SK-N-SH treated with all-trans-retinoic acid at 6 μM for 48 hours (cell line): ENCODE measurements around the gene ETV6.

Experiments used
- ATAC-seq: fragments of 200-7000 bp; cut with Tn5 transposase; 3 replicates; pipeline ENCODE4 v1.9.1; 2020; ENCODE audit warnings: mild to moderate bottlenecking, moderate library complexity
- ARNTL ChIP-seq: fragments of 450-650 bp; formaldehyde crosslinking; IDR thresholded peaks from 2 replicates; pipeline ENCODE4 v1.5.0; 2020; ENCODE audit warnings: low read depth, mild to moderate bottlenecking, moderate library complexity, borderline replicate concordance
- BACH2 ChIP-seq: fragments of 250-450 bp; sonication (Bioruptor Pico); IDR thresholded peaks from 2 replicates; pipeline ENCODE4 v1.9.0; 2021; ENCODE audit warnings: mild to moderate bottlenecking, borderline replicate concordance
- CSDC2 ChIP-seq: fragments of 250-450 bp; sonication (Bioruptor Pico); IDR thresholded peaks from 2 replicates; pipeline ENCODE4 v1.5.0; 2020; ENCODE audit warnings: mild to moderate bottlenecking, moderate library complexity
- GLIS3 ChIP-seq: fragments of 250-450 bp; sonication (Bioruptor Pico); IDR thresholded peaks from 2 replicates; pipeline ENCODE4 v1.5.0; 2020; ENCODE audit warnings: mild to moderate bottlenecking, moderate library complexity
- ISL1 ChIP-seq: fragments of 250-450 bp; sonication (Bioruptor Pico); IDR thresholded peaks from 2 replicates; pipeline ENCODE4 v2.1.2; 2022; ENCODE audit warnings: mild to moderate bottlenecking, moderate library complexity
- OSR1 ChIP-seq: fragments of 250-450 bp; sonication (Bioruptor Pico); IDR thresholded peaks from 2 replicates; pipeline ENCODE4 v1.8.0; 2022; ENCODE audit warnings: moderate library complexity, mild to moderate bottlenecking, inconsistent platforms
- PPARA ChIP-seq: fragments of 250-450 bp; sonication (Bioruptor Pico); IDR thresholded peaks from 2 replicates; pipeline ENCODE4 v1.5.0; 2020; ENCODE audit warnings: mild to moderate bottlenecking, borderline replicate concordance
- RARB ChIP-seq: fragments of 250-450 bp; sonication (Bioruptor Pico); IDR thresholded peaks from 2 replicates; pipeline ENCODE4 v1.8.0; 2021; ENCODE audit warnings: mild to moderate bottlenecking, moderate library complexity
- SNAI2 ChIP-seq: fragments of 250-450 bp; sonication (Bioruptor Pico); IDR thresholded peaks from 2 replicates; pipeline ENCODE4 v1.5.0; 2020; ENCODE audit warnings: mild to moderate bottlenecking, moderate library complexity
- TCF4 ChIP-seq: fragments of 250-450 bp; sonication (Bioruptor Pico); IDR thresholded peaks from 2 replicates; pipeline ENCODE4 v1.8.0; 2021; ENCODE audit warnings: mild to moderate bottlenecking, moderate library complexity, borderline replicate concordance
- TOX ChIP-seq: fragments of 250-450 bp; sonication (Bioruptor Pico); IDR thresholded peaks from 2 replicates; pipeline ENCODE4 v1.8.0; 2021; ENCODE audit warnings: mild to moderate bottlenecking, moderate library complexity, borderline replicate concordance
- ZFP3 ChIP-seq: fragments of 250-450 bp; sonication (Bioruptor Pico); IDR thresholded peaks from 2 replicates; pipeline ENCODE4 v1.5.0; 2020; ENCODE audit warnings: mild to moderate bottlenecking, moderate library complexity
- ZFP30 ChIP-seq: fragments of 450-650 bp; formaldehyde crosslinking; IDR thresholded peaks from 2 replicates; pipeline ENCODE4 v1.5.0; 2022; ENCODE audit warnings: mild to moderate bottlenecking, moderate library complexity
- ZNF565 ChIP-seq: fragments of 450-650 bp; formaldehyde crosslinking; conservative IDR thresholded peaks from 2 replicates; pipeline ENCODE4 v1.5.0; 2020; ENCODE audit warnings: low read depth, mild to moderate bottlenecking, moderate library complexity
- ZNF70 ChIP-seq: fragments of 450-650 bp; formaldehyde crosslinking; IDR thresholded peaks from 2 replicates; pipeline ENCODE4 v1.5.0; 2020; ENCODE audit warnings: mild to moderate bottlenecking, moderate library complexity
- ZNF8 ChIP-seq: fragments of 450-650 bp; formaldehyde crosslinking; IDR thresholded peaks from 2 replicates; pipeline ENCODE4 v1.5.0; 2020; ENCODE audit warnings: mild to moderate bottlenecking, moderate library complexity
- TF ChIP-seq, protein P1 (sequence below): fragments of 250-450 bp; sonication (Bioruptor Pico); IDR thresholded peaks from 2 replicates; pipeline ENCODE4 v1.8.0; 2021; ENCODE audit warnings: low read depth, mild to moderate bottlenecking, moderate library complexity, borderline replicate concordance
- TF ChIP-seq, protein P2 (sequence below): fragments of 250-450 bp; sonication (Bioruptor Pico); IDR thresholded peaks from 2 replicates; pipeline ENCODE4 v1.8.0; 2020; ENCODE audit warnings: mild to moderate bottlenecking, moderate library complexity, borderline replicate concordance
- TF ChIP-seq, protein P3 (sequence below): fragments of 250-450 bp; sonication (Bioruptor Pico); IDR thresholded peaks from 2 replicates; pipeline ENCODE4 v1.5.0; 2020; ENCODE audit warnings: mild to moderate bottlenecking, moderate library complexity
- TF ChIP-seq, protein P4 (sequence below): fragments of 250-450 bp; sonication (Bioruptor Pico); IDR thresholded peaks from 2 replicates; pipeline ENCODE4 v1.5.1; 2020; ENCODE audit warnings: low read depth, mild to moderate bottlenecking, moderate library complexity
- TF ChIP-seq, protein P5 (sequence below): fragments of 250-450 bp; sonication (Bioruptor Pico); IDR thresholded peaks from 2 replicates; pipeline ENCODE4 v1.5.1; 2021; ENCODE audit warnings: mild to moderate bottlenecking, moderate library complexity

The ETV6 gene

GRCh38 chr12:11905534-11905933 lies 256.1 kb downstream of the ETV6 start (continued):
- TF ChIP-seq, protein P1, sequence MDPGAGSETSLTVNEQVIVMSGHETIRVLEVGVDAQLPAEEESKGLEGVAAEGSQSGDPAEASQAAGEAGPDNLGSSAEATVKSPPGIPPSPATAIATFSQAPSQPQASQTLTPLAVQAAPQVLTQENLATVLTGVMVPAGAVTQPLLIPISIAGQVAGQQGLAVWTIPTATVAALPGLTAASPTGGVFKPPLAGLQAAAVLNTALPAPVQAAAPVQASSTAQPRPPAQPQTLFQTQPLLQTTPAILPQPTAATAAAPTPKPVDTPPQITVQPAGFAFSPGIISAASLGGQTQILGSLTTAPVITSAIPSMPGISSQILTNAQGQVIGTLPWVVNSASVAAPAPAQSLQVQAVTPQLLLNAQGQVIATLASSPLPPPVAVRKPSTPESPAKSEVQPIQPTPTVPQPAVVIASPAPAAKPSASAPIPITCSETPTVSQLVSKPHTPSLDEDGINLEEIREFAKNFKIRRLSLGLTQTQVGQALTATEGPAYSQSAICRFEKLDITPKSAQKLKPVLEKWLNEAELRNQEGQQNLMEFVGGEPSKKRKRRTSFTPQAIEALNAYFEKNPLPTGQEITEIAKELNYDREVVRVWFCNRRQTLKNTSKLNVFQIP = no peak
- TF ChIP-seq ZFP30 (CRISPR knock-in tag) (no peak), BACH2 (no peak), CSDC2 (CRISPR knock-in tag) (no peak), RARB (CRISPR knock-in tag) (no peak), ZNF8 (CRISPR knock-in tag) (no peak), ISL1 (CRISPR knock-in tag) (no peak), ZNF70 (CRISPR knock-in tag) (no peak)

DNA sequence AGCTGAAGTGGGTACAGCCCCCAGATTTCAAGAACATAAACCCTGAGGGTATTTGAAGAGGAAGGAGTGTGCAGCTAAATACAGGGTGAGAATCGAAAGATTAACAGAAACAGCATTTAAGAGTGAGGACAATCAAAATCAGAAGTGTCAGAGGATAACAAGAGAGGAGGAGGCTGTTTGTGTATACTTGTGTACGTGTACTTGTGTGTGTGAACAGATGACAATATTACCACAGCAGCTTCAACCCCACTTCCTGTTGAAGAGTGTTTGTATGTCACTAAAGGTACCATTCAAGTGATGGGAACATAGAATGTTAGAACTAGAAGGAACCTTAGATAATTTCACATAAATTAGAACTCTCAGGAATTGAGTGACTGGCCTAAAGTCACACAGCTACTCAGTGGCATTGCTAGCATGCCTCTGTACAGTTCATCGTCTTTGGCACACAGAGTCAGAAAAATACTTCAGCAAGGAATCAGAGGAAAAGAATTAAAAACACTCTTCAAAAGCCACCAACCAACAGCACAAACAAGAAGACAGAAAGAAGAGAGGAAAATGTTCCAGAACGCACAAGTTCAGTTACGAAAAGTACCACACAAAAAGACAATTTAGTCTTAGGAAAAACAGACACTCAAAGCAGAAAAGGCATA lies 256.9 kb downstream of the ETV6 start:
- ATAC-seq = no peak
- TF ChIP-seq, protein P1 = no peak
- TF ChIP-seq ZNF565 (CRISPR knock-in tag) = no peak
- TF ChIP-seq ZNF70 (CRISPR knock-in tag) = no peak
- no peak for TF ChIP-seq PPARA (CRISPR knock-in tag)
- no peak for TF ChIP-seq TCF4 (CRISPR knock-in tag)
- TF ChIP-seq, protein P2, sequence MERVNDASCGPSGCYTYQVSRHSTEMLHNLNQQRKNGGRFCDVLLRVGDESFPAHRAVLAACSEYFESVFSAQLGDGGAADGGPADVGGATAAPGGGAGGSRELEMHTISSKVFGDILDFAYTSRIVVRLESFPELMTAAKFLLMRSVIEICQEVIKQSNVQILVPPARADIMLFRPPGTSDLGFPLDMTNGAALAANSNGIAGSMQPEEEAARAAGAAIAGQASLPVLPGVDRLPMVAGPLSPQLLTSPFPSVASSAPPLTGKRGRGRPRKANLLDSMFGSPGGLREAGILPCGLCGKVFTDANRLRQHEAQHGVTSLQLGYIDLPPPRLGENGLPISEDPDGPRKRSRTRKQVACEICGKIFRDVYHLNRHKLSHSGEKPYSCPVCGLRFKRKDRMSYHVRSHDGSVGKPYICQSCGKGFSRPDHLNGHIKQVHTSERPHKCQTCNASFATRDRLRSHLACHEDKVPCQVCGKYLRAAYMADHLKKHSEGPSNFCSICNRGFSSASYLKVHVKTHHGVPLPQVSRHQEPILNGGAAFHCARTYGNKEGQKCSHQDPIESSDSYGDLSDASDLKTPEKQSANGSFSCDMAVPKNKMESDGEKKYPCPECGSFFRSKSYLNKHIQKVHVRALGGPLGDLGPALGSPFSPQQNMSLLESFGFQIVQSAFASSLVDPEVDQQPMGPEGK = no peak
- no peak for TF ChIP-seq RARB (CRISPR knock-in tag)
- TF ChIP-seq ARNTL = no peak
- no peak for TF ChIP-seq BACH2
- TF ChIP-seq ISL1 (CRISPR knock-in tag) = no peak
- TF ChIP-seq OSR1 (CRISPR knock-in tag) = no peak
- no peak for TF ChIP-seq GLIS3
- no peak for TF ChIP-seq ZNF8 (CRISPR knock-in tag)
- TF ChIP-seq ZFP3 (CRISPR knock-in tag) = no peak
- no peak for TF ChIP-seq SNAI2
- TF ChIP-seq TOX (CRISPR knock-in tag) = no peak
- TF ChIP-seq, protein P3, sequence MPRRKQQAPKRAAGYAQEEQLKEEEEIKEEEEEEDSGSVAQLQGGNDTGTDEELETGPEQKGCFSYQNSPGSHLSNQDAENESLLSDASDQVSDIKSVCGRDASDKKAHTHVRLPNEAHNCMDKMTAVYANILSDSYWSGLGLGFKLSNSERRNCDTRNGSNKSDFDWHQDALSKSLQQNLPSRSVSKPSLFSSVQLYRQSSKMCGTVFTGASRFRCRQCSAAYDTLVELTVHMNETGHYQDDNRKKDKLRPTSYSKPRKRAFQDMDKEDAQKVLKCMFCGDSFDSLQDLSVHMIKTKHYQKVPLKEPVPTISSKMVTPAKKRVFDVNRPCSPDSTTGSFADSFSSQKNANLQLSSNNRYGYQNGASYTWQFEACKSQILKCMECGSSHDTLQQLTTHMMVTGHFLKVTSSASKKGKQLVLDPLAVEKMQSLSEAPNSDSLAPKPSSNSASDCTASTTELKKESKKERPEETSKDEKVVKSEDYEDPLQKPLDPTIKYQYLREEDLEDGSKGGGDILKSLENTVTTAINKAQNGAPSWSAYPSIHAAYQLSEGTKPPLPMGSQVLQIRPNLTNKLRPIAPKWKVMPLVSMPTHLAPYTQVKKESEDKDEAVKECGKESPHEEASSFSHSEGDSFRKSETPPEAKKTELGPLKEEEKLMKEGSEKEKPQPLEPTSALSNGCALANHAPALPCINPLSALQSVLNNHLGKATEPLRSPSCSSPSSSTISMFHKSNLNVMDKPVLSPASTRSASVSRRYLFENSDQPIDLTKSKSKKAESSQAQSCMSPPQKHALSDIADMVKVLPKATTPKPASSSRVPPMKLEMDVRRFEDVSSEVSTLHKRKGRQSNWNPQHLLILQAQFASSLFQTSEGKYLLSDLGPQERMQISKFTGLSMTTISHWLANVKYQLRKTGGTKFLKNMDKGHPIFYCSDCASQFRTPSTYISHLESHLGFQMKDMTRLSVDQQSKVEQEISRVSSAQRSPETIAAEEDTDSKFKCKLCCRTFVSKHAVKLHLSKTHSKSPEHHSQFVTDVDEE (CRISPR knock-in tag) = no peak
- TF ChIP-seq, protein P4, sequence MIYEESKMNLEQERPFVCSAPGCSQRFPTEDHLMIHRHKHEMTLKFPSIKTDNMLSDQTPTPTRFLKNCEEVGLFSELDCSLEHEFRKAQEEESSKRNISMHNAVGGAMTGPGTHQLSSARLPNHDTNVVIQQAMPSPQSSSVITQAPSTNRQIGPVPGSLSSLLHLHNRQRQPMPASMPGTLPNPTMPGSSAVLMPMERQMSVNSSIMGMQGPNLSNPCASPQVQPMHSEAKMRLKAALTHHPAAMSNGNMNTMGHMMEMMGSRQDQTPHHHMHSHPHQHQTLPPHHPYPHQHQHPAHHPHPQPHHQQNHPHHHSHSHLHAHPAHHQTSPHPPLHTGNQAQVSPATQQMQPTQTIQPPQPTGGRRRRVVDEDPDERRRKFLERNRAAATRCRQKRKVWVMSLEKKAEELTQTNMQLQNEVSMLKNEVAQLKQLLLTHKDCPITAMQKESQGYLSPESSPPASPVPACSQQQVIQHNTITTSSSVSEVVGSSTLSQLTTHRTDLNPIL (CRISPR knock-in tag) = no peak
- TF ChIP-seq, protein P5, sequence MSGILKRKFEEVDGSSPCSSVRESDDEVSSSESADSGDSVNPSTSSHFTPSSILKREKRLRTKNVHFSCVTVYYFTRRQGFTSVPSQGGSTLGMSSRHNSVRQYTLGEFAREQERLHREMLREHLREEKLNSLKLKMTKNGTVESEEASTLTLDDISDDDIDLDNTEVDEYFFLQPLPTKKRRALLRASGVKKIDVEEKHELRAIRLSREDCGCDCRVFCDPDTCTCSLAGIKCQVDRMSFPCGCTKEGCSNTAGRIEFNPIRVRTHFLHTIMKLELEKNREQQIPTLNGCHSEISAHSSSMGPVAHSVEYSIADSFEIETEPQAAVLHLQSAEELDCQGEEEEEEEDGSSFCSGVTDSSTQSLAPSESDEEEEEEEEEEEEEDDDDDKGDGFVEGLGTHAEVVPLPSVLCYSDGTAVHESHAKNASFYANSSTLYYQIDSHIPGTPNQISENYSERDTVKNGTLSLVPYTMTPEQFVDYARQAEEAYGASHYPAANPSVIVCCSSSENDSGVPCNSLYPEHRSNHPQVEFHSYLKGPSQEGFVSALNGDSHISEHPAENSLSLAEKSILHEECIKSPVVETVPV (CRISPR knock-in tag) = no peak
- TF ChIP-seq CSDC2 (CRISPR knock-in tag) = no peak
